ENCODE results near the gene ZBED6. TPM values are rescaled to one million over a fixed set of nuclear protein-coding genes. Genes with fewer than 3 reads are reported as not detected.
"Not testable (repeated sequence)": the region's sequence is repeated elsewhere in the genome, so short reads cannot be mapped to it uniquely, and the experiment has no call there.

The ZBED6 gene
- total and polyA plus RNA-seq, 2 donors (not counting 3 experiments of a cell fraction or from before 2014, with no cell fraction given): 6.4 to 38.9 TPM

GRCh38 chr1:203754455-203754864 is 41.0 kb upstream of the ZBED6 start:
- no peak for FAIRE-seq
- Histone ChIP-seq H3K4me2 (ENCODE audit: insufficient read depth, low read length) (no peak overlapping the region), H3K9me3 (replicated peaks; ENCODE audit: control insufficient read depth, insufficient read depth, low read length) (no peaks in the 10 kb centered on the region), H3K9me1 (replicated peaks; ENCODE audit: control insufficient read depth, extremely low read depth, insufficient read depth, low read length) (no peaks in the 10 kb centered on the region), H3K9ac (replicated peaks; ENCODE audit: extremely low read depth, insufficient read depth, low read length) (no peak overlapping the region), H3K27ac (ENCODE audit: insufficient read depth, low read depth, low read length) (no peak overlapping the region), H3K79me2 (ENCODE audit: control insufficient read depth, insufficient read depth, low read length) (no peaks in the 10 kb centered on the region), H3K27me3 (ENCODE audit: control insufficient read depth in 2 of 2, insufficient read depth in 2 of 2, low read length in 2 of 2) (no peaks in the 10 kb centered on the region), H3K4me3 (replicated peaks in 1 of 3; ENCODE audit: insufficient read depth in 1 of 3, low read depth in 1 of 3, low read length in 3 of 3) (no peak overlapping the region), H4K20me1 (replicated peaks; ENCODE audit: control insufficient read depth, extremely low read depth, insufficient read depth, low read length) (no peaks in the 10 kb centered on the region), H3K4me1 (ENCODE audit: control insufficient read depth, extremely low read depth, insufficient read depth, low read length) (peaks cover 4% of the 10 kb centered on the region), H2AFZ (ENCODE audit: low read depth, low read length) (no peak overlapping the region), H3K36me3 (ENCODE audit: control insufficient read depth in 2 of 2, extremely low read depth in 1 of 2, insufficient read depth in 2 of 2, low read length in 2 of 2) (no peaks in the 10 kb centered on the region)
- dilution Hi-C loops (cut with MboI; ENCODE audit: extremely low pct_ligation_motif_present, low sequenced_read_pairs): no loop called here
- BruUV-seq (replicated peaks): no TSS peak
- no peak for DNase-seq (ENCODE audit: low read depth, low spot score)
- TF ChIP-seq POLR2AphosphoS5 (IDR thresholded peaks at IDR 0.05; ENCODE audit: insufficient read depth, low read depth, low read length) (no peak), GATA2 (IDR thresholded peaks at IDR 0.05; ENCODE audit: insufficient read depth, insufficient read length, low read depth, low read length) (no peak)
- CTCF ChIA-PET: no interaction called here
- intact Hi-C loops (cut with micrococcal nuclease): no loop called here
- POLR2A ChIA-PET: no interaction called here

- Histone ChIP-seq H3K9me1 (replicated peaks; ENCODE audit: control insufficient read depth, extremely low read depth, insufficient read depth, low read length) (no peaks in the 10 kb centered on the region), H3K27ac (ENCODE audit: insufficient read depth, low read depth, low read length) (no peak overlapping the region), H3K79me2 (ENCODE audit: control insufficient read depth, insufficient read depth, low read length) (no peaks in the 10 kb centered on the region), H3K4me3 (replicated peaks in 1 of 3; ENCODE audit: insufficient read depth in 1 of 3, low read depth in 1 of 3, low read length in 3 of 3) (no peak overlapping the region), H3K9ac (replicated peaks; ENCODE audit: extremely low read depth, insufficient read depth, low read length) (no peak overlapping the region), H3K4me1 (ENCODE audit: control insufficient read depth, extremely low read depth, insufficient read depth, low read length) (peaks cover 4% of the 10 kb centered on the region), H3K36me3 (ENCODE audit: control insufficient read depth in 2 of 2, extremely low read depth in 1 of 2, insufficient read depth in 2 of 2, low read length in 2 of 2) (no peaks in the 10 kb centered on the region), H3K27me3 (ENCODE audit: control insufficient read depth in 2 of 2, insufficient read depth in 2 of 2, low read length in 2 of 2) (no peaks in the 10 kb centered on the region), H3K9me3 (replicated peaks; ENCODE audit: control insufficient read depth, insufficient read depth, low read length) (no peaks in the 10 kb centered on the region), H3K4me2 (ENCODE audit: insufficient read depth, low read length) (no peak overlapping the region), H2AFZ (ENCODE audit: low read depth, low read length) (no peak overlapping the region), H4K20me1 (replicated peaks; ENCODE audit: control insufficient read depth, extremely low read depth, insufficient read depth, low read length) (no peaks in the 10 kb centered on the region)
- intact Hi-C loops (cut with micrococcal nuclease): no loop called here
- dilution Hi-C loops (cut with MboI; ENCODE audit: extremely low pct_ligation_motif_present, low sequenced_read_pairs): no loop called here
- FAIRE-seq (no peak), DNase-seq (ENCODE audit: low read depth, low spot score) (no peak)
- TF ChIP-seq EZH2 (IDR thresholded peaks at IDR 0.05; ENCODE audit: borderline replicate concordance, low read depth, low read length, severe bottlenecking): no peak
- TF ChIP-seq, protein P1, sequence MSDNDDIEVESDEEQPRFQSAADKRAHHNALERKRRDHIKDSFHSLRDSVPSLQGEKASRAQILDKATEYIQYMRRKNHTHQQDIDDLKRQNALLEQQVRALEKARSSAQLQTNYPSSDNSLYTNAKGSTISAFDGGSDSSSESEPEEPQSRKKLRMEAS (IDR thresholded peaks at IDR 0.05; ENCODE audit: insufficient read depth, insufficient read length): no peak
- TF ChIP-seq, protein P2, sequence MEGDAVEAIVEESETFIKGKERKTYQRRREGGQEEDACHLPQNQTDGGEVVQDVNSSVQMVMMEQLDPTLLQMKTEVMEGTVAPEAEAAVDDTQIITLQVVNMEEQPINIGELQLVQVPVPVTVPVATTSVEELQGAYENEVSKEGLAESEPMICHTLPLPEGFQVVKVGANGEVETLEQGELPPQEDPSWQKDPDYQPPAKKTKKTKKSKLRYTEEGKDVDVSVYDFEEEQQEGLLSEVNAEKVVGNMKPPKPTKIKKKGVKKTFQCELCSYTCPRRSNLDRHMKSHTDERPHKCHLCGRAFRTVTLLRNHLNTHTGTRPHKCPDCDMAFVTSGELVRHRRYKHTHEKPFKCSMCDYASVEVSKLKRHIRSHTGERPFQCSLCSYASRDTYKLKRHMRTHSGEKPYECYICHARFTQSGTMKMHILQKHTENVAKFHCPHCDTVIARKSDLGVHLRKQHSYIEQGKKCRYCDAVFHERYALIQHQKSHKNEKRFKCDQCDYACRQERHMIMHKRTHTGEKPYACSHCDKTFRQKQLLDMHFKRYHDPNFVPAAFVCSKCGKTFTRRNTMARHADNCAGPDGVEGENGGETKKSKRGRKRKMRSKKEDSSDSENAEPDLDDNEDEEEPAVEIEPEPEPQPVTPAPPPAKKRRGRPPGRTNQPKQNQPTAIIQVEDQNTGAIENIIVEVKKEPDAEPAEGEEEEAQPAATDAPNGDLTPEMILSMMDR (IDR thresholded peaks at IDR 0.05; ENCODE audit: extremely low read depth in 1 of 2, insufficient read depth in 1 of 2, low read depth in 1 of 2, low read length in 2 of 2): no peak
- TF ChIP-seq GATA2 (IDR thresholded peaks at IDR 0.05; ENCODE audit: insufficient read depth, insufficient read length, low read depth, low read length): no peak
- no peak for TF ChIP-seq POLR2A (IDR thresholded peaks at IDR 0.05; ENCODE audit: low read depth, low read length)
- TF ChIP-seq MYC (IDR thresholded peaks at IDR 0.05; ENCODE audit: low read depth, low read length): no peak
- TF ChIP-seq FOS (IDR thresholded peaks at IDR 0.05; ENCODE audit: borderline replicate concordance, insufficient read depth, low read length): no peak
- no peak for TF ChIP-seq POLR2AphosphoS5 (IDR thresholded peaks at IDR 0.05; ENCODE audit: insufficient read depth, low read depth, low read length)
- ChIA-PET POLR2A (no interaction called here), CTCF (no interaction called here)
- BruUV-seq (replicated peaks): no TSS peak
Measured at GRCh38 chr1:203756036-203756435, 39.4 kb upstream of the ZBED6 start.

GRCh38 chr1:203758749-203759148 is 36.7 kb upstream of the ZBED6 start:
- H3K79me2 ChIP-seq (ENCODE audit: control insufficient read depth, insufficient read depth, low read length); POLR2A ChIA-PET; DNase-seq (ENCODE audit: low read depth, low spot score); FAIRE-seq; H3K27me3 ChIP-seq (ENCODE audit: control insufficient read depth in 2 of 2, insufficient read depth in 2 of 2, low read length in 2 of 2); H3K4me1 ChIP-seq (ENCODE audit: control insufficient read depth, extremely low read depth, insufficient read depth, low read length); H2AFZ ChIP-seq (ENCODE audit: low read depth, low read length); H3K36me3 ChIP-seq (ENCODE audit: control insufficient read depth in 2 of 2, extremely low read depth in 1 of 2, insufficient read depth in 2 of 2, low read length in 2 of 2); dilution Hi-C loops (cut with MboI; ENCODE audit: extremely low pct_ligation_motif_present, low sequenced_read_pairs); H3K4me2 ChIP-seq (ENCODE audit: insufficient read depth, low read length); H3K9me1 ChIP-seq (replicated peaks; ENCODE audit: control insufficient read depth, extremely low read depth, insufficient read depth, low read length); intact Hi-C loops (cut with micrococcal nuclease); H3K9ac ChIP-seq (replicated peaks; ENCODE audit: extremely low read depth, insufficient read depth, low read length); BruUV-seq (replicated peaks); CTCF ChIA-PET; H3K27ac ChIP-seq (ENCODE audit: insufficient read depth, low read depth, low read length); H3K4me3 ChIP-seq (replicated peaks in 1 of 3; ENCODE audit: insufficient read depth in 1 of 3, low read depth in 1 of 3, low read length in 3 of 3); H3K9me3 ChIP-seq (replicated peaks; ENCODE audit: control insufficient read depth, insufficient read depth, low read length); H4K20me1 ChIP-seq (replicated peaks; ENCODE audit: control insufficient read depth, extremely low read depth, insufficient read depth, low read length): not testable (repeated sequence)
